ENCODE data around the gene OLFML1. TPM values are rescaled to one million over a fixed set of nuclear protein-coding genes. Genes with fewer than 3 reads are reported as not detected.
A peak's percentile ranks its signal among the peaks of the same experiment; 100 is the strongest.

The OLFML1 gene
- total RNA-seq, 1 donor from 2014 or later: 11.5 TPM

DNA sequence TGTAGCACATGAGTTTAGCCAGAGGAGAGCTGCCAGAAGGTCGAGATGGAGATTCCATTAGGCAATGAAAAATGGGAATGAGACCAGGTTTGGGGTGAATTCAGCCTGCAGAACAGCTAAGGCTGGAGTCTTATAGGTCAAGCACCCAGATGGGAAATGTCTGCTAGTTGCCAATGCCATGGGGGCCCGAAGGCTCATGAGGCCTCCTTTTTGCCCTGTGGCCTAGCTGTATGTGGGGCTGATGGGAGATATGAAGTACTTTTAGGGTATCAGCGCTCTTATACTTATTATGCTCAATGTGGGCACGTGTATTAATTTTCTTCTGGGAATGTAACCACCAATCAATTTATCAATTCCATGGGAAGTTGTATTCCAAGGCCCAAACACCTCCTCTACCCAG lies 37.2 kb downstream of the OLFML1 start:
- Histone ChIP-seq H3K36me3 (no peaks in the 10 kb centered on the region), H3K27ac (no peak overlapping the region)
- intact Hi-C loops (cut with DNase I): no loop called here

DNA sequence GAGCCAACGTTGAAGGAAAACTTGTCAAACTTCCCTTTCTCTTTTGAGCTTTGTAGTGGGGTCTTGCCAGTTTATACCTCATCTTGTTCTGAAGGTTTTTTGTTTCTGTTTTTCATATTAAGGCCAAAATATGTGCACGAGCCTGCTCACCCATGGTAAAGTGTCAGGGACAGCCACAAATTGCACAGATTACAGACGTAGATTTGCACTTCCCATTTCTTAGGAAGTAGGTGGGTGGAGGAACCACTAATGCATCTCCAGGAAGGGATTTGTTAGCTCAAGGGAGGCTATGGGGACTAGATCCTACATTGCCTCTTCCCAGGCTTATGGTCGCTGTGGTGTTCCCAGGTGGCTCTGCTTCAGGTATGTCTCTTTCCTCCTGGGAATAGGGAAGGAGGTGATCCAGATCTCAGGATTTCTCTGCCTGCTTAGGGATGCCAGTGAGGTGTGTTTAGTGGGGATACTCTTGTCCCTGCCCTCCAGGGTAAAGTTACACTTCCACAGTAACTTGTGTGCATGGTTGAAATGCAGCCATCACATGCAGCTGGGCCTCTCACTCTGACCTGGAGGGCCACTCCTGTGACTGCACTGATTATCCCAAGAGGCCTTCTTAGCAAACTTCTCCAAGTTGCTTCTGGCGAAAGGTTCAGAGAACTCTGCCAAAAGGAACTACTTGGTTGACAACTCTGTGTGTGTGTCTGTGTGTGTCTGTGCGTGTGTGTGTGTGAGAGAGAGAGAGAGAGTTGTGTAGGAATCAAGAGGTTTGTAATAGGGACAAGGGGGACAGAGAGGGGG lies 38.3 kb downstream of the OLFML1 start:
- peaks cover 25% of the 10 kb centered on the region for H3K4me1 ChIP-seq
- no peaks in the 10 kb centered on the region for H3K27me3 ChIP-seq
- no peaks in the 10 kb centered on the region for H3K9me3 ChIP-seq
- DNase-seq (ENCODE audit: extremely low spot score in 2 of 2): no peak
- intact Hi-C loops (cut with DNase I): no loop called here
- H3K27ac ChIP-seq: no peak overlapping the region
- no peaks in the 10 kb centered on the region for H3K36me3 ChIP-seq
- no peak overlapping the region for H3K4me3 ChIP-seq
- TF ChIP-seq POLR2A (IDR thresholded peaks at IDR 0.05) (no peak), POLR2AphosphoS5 (IDR thresholded peaks at IDR 0.05; ENCODE audit: insufficient read depth in 1 of 2, low read depth in 1 of 2) (no peak)
- TF ChIP-seq, protein P1, sequence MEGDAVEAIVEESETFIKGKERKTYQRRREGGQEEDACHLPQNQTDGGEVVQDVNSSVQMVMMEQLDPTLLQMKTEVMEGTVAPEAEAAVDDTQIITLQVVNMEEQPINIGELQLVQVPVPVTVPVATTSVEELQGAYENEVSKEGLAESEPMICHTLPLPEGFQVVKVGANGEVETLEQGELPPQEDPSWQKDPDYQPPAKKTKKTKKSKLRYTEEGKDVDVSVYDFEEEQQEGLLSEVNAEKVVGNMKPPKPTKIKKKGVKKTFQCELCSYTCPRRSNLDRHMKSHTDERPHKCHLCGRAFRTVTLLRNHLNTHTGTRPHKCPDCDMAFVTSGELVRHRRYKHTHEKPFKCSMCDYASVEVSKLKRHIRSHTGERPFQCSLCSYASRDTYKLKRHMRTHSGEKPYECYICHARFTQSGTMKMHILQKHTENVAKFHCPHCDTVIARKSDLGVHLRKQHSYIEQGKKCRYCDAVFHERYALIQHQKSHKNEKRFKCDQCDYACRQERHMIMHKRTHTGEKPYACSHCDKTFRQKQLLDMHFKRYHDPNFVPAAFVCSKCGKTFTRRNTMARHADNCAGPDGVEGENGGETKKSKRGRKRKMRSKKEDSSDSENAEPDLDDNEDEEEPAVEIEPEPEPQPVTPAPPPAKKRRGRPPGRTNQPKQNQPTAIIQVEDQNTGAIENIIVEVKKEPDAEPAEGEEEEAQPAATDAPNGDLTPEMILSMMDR (IDR thresholded peaks at IDR 0.05): no peak

More for the DNA sequence above, 37.2 kb downstream of the OLFML1 start:
- Histone ChIP-seq H3K27me3 (no peaks in the 10 kb centered on the region), H3K4me3 (no peak overlapping the region), H3K9me3 (no peaks in the 10 kb centered on the region), H3K4me1 (peaks cover 25% of the 10 kb centered on the region)
- DNase-seq (ENCODE audit: extremely low spot score in 2 of 2): no peak
- TF ChIP-seq, protein P1 (IDR thresholded peaks at IDR 0.05): no peak
- no peak for TF ChIP-seq POLR2AphosphoS5 (IDR thresholded peaks at IDR 0.05; ENCODE audit: insufficient read depth in 1 of 2, low read depth in 1 of 2)
- no peak for TF ChIP-seq POLR2A (IDR thresholded peaks at IDR 0.05)

DNA sequence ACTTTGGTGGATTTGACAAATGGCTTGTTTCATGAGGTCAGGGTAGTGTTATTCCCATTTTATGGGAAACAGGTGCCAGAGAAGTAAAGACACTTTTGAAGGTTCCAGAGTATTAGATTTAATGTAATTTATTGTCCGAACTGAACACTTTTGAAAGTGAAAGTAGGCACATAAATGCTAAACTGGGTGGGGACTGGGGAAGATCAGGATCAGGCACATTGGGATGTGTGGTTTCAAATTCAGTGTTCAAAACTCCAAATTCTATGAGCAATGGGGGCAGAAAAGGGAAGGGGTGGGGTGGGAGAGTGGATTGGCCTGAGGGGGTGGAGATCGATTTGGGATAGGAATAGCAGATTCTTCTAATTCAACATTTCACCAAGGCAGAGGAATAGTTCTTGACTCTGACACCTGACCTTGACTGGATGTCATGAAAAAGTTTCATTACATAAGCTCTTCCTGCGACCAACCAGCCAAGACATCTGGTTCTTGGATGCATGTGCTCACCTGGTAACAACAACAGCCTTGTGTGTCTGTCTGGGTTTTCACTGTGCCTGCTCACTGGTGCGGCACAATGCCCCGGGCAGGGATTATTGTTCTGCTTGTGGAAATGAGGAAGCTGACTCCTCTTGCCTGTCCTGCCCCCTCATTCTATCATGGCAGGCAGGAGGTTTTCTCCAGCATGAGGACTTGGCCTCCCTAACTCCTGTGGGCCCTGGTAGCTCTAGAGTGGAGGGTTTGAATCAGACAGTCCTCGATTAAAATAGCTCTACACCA lies 39.3 kb downstream of the OLFML1 start:
- no peaks in the 10 kb centered on the region for H3K36me3 ChIP-seq
- peaks cover 25% of the 10 kb centered on the region for H3K4me1 ChIP-seq
- no peaks in the 10 kb centered on the region for H3K9me3 ChIP-seq
- H3K27ac ChIP-seq: peak overlapping the region; percentile 4
- intact Hi-C loops (cut with DNase I): no loop called here
- H3K4me3 ChIP-seq: no peak overlapping the region
- TF ChIP-seq POLR2AphosphoS5 (IDR thresholded peaks at IDR 0.05; ENCODE audit: insufficient read depth in 1 of 2, low read depth in 1 of 2) (no peak), POLR2A (IDR thresholded peaks at IDR 0.05) (no peak)
- TF ChIP-seq, protein P1 (IDR thresholded peaks at IDR 0.05): no peak
- H3K27me3 ChIP-seq: no peaks in the 10 kb centered on the region
- DNase-seq (ENCODE audit: extremely low spot score in 2 of 2): no peak

DNA sequence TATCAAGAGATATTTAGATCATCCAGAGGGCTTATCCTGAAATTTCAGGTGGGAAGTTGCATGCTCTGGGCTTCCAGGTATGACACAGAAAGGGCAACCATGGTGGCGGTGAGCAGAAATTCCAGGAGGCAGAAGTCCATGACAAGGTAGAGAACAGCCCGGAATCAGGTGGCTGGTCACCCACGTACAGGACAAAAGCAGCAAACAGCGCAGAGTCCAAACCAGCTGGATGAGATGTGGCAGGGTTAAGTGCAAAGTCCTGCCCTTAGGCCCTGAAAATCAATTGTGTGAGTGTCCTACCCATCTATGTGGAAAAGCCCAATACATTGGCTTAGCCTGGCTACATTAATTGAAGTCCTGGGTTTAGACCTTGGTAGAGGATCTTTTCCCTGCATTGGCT lies 40.1 kb downstream of the OLFML1 start:
- Histone ChIP-seq H3K4me1 (peaks cover 24% of the 10 kb centered on the region), H3K4me3 (no peak overlapping the region), H3K27ac (no peak overlapping the region), H3K27me3 (no peaks in the 10 kb centered on the region), H3K9me3 (no peaks in the 10 kb centered on the region), H3K36me3 (no peaks in the 10 kb centered on the region)
- TF ChIP-seq POLR2A (IDR thresholded peaks at IDR 0.05) (no peak), POLR2AphosphoS5 (IDR thresholded peaks at IDR 0.05; ENCODE audit: insufficient read depth in 1 of 2, low read depth in 1 of 2) (no peak)
- TF ChIP-seq, protein P1 (IDR thresholded peaks at IDR 0.05): no peak
- no peak for DNase-seq (ENCODE audit: extremely low spot score in 2 of 2)
- intact Hi-C loops (cut with DNase I): no loop called here
